Heart left ventricle (tissue), 16 donors: ENCODE data around the gene ANXA7. TPM values are rescaled to one million over a fixed set of nuclear protein-coding genes. Genes with fewer than 3 reads are reported as not detected.
"Not testable (repeated sequence)": the region's sequence is repeated elsewhere in the genome, so short reads cannot be mapped to it uniquely, and the experiment has no call there.

Experiments
- ATAC-seq, 4 donors: fragments of 200-7000 bp; cut with Tn5 transposase; one replicate each; pipeline ENCODE4 v1.9.1; 2020 to 2022; ENCODE audit warnings: moderate library complexity in 4 of 4, mild to moderate bottlenecking in 3 of 4, moderate number of reproducible peaks in 1 of 4
- DNase-seq, 5 donors: peaks; one replicate each; pipeline ENCODE4 v3.0.0-alpha.2; 2020
- H3K27ac ChIP-seq, 12 donors: fragments of 200-600 bp; sonication (generic) in 4 of 12; one replicate each; pipeline versions ENCODE4 v1.5.0 to v1.8.0; 2016 to 2022; ENCODE audit warnings: mild to moderate bottlenecking in 2 of 12
- H3K27me3 ChIP-seq, 9 donors: fragments of 200-600 bp; sonication (generic) in 2 of 9; one replicate each; pipeline versions ENCODE4 v1.5.1 to v1.8.0; 2016 to 2022; ENCODE audit warnings: mild to moderate bottlenecking in 3 of 9
- H3K36me3 ChIP-seq, 9 donors: fragments of 200-600 bp; sonication (generic) in 2 of 9; one replicate each; pipeline versions ENCODE4 v1.5.0 to v1.8.0; 2018 to 2022; ENCODE audit warnings: mild to moderate bottlenecking in 2 of 9
- H3K4me1 ChIP-seq, 12 donors: fragments of 200-600 bp; sonication (generic) in 4 of 12; one replicate each; pipeline versions ENCODE4 v1.5.0 to v1.8.0; 2016 to 2022; ENCODE audit warnings: mild to moderate bottlenecking in 3 of 12
- H3K4me3 ChIP-seq, 12 donors: fragments of 200-600 bp; sonication (generic) in 4 of 12; one replicate each; pipeline versions ENCODE4 v1.5.0 to v1.8.0; 2017 to 2022; ENCODE audit warnings: mild to moderate bottlenecking in 9 of 12, moderate library complexity in 4 of 12
- H3K9me3 ChIP-seq, 12 donors: fragments of 200-600 bp; sonication (generic) in 4 of 12; one replicate each; pipeline versions ENCODE4 v1.5.0 to v1.8.0; 2016 to 2022; ENCODE audit warnings: mild to moderate bottlenecking in 1 of 12
- CTCF ChIP-seq, 12 donors: fragments of 200-600 bp; sonication (generic) in 4 of 12; IDR thresholded peaks; one replicate each; pipeline versions ENCODE4 v1.5.0 to v1.8.0; 2018 to 2022; ENCODE audit warnings: antibody characterized with exemption in 12 of 12, mild to moderate bottlenecking in 5 of 12
- POLR2A ChIP-seq, 2 donors: fragments of 450-650 bp; IDR thresholded peaks; one replicate each; pipeline ENCODE4 v1.6.1; 2017; ENCODE audit warnings: antibody characterized with exemption in 2 of 2, mild to moderate bottlenecking in 2 of 2, moderate library complexity in 2 of 2
- WGBS, 4 donors: extraction: QIAGEN DNeasy Blood & Tissue Kit in 2 of 4; methylation state at CpG; one replicate each; pipeline versions ENCODE4 v1.1.5 to v1.1.7; 2013 to 2018; 5-methylcytosine and 5-hydroxymethylcytosine counted together
- intact Hi-C, 10 donors: fragments of 100-400 bp; cut with DNase I; formaldehyde crosslinking; loops; one replicate each; pipeline versions ENCODE4 v1.11.1 to v1.14.2; 2022
- polyA plus RNA-seq, 2 donors: library from polyadenylated mRNA; stranded (reverse); fragments of 200-250 nt; gene quantifications; one replicate each; pipeline ENCODE4 v1.2.3, GENCODE V29; 2013
- total RNA-seq, 9 donors: library from RNA; depleted of rRNA in 2 of 9; stranded (reverse); fragments of >200 nt in 2 of 9; fragmentation: NEBNext Ultra II Directional in 3 of 9; extraction: Animal tissue kit (Norgen Biotek cat#: 25700) in 3 of 9; gene quantifications; one replicate each; pipeline versions ENCODE4 v1.1.0 to v1.2.4, GENCODE V29; 2016 to 2023
- donor health status: ischemic (EF 13 %, LVEDD 7.1; RV severe dilation, severe dysfunction).
- donor health status: healthy with polysubstance abuse.
- donor health status: DM: no; HTN: yes; CAD: no.
- donor health status: DM: no; HTN: no; CAD: no.
- donor health status: ischemic (EF 25% LVEDD 6.9; RV normal size, moderate dysfunction).
- donor health status: ischemic (EF 25% LVEDD 5.7; RV mildly dilated, moderate dysfunction).
- donor health status: healthy.
- donor health status: DM: yes; HTN: yes; CAD: no.
- donor health status: ischemic (EF 35%, LVEDD 5.7; RV mildly dilated, moderate dysfunction).
- donor health status: nonischemic (EF 11% LVEDD 7.7; RV severe dilation, severe dysfunction).
- donor health status: DM: yes; HTN: yes; CAD: no.
- donor health status: PGD.
- donor health status: ischemic (EF 29% LVEDD 5.4; RV normal size, mild dysfunction).
- donor health status: nonischemic (EF 23%, LVEDD 6.1; RV moderate dilation, normal function).

ANXA7 gene
- total and polyA plus RNA-seq, 11 donors = 46.4 to 170 (median 121) TPM

GRCh38 chr10:73333202-73333601 is 80.7 kb downstream of the ANXA7 start:
- no peak overlapping the region for H3K27ac ChIP-seq
- DNase-seq = no peak
- no peaks in the 10 kb centered on the region for H3K4me1 ChIP-seq
- intact Hi-C loops = no loop called here
- H3K4me3 ChIP-seq = no peak overlapping the region
- H3K36me3 ChIP-seq = no peaks in the 10 kb centered on the region
- no peaks in the 10 kb centered on the region for H3K27me3 ChIP-seq
- no peaks in the 10 kb centered on the region for H3K9me3 ChIP-seq
- 95 to 100% (median 96%) methylated on average over 1 of the region's 1 CpG for WGBS, 4 donors
- TF ChIP-seq CTCF (IDR thresholded peaks at IDR 0.05) (no peak), POLR2A (IDR thresholded peaks at IDR 0.05) (no peak)
- no peak for ATAC-seq

GRCh38 chr10:73332379-73332778 is 81.5 kb downstream of the ANXA7 start:
- Histone ChIP-seq H3K36me3 (no peaks in the 10 kb centered on the region), H3K4me3 (no peak overlapping the region), H3K27me3 (no peaks in the 10 kb centered on the region), H3K4me1 (no peaks in the 10 kb centered on the region), H3K27ac (no peak overlapping the region), H3K9me3 (no peaks in the 10 kb centered on the region)
- DNase-seq (no peak), ATAC-seq (no peak)
- TF ChIP-seq CTCF (IDR thresholded peaks at IDR 0.05) = no peak
- no peak for TF ChIP-seq POLR2A (IDR thresholded peaks at IDR 0.05)
- 61 to 95% (median 85%) methylated on average over 2 of the region's 2 CpGs for WGBS, 4 donors
- intact Hi-C loops = no loop called here

- intact Hi-C loops, H3K36me3 ChIP-seq, H3K27me3 ChIP-seq, H3K9me3 ChIP-seq, H3K27ac ChIP-seq, H3K4me1 ChIP-seq, ATAC-seq, H3K4me3 ChIP-seq, DNase-seq: not testable (repeated sequence)
- WGBS, 4 donors = no CpG with 5 or more reads among the region's 1 CpG
Measured at GRCh38 chr10:73328523-73328922, 85.3 kb downstream of the ANXA7 start.

GRCh38 chr10:73325290-73325689 is 88.6 kb downstream of the ANXA7 start:
- 79 to 85% (median 82%) methylated on average over 2 to 4 of the region's 4 CpGs for WGBS, 4 donors
- H3K4me1 ChIP-seq, ATAC-seq, intact Hi-C loops, H3K27me3 ChIP-seq, DNase-seq, H3K27ac ChIP-seq, H3K36me3 ChIP-seq, H3K9me3 ChIP-seq, H3K4me3 ChIP-seq: not testable (repeated sequence)

Other genes starting within 250 kb of the ANXA7 start
- gene ECD, start 246.1 kb downstream of the ANXA7 start, total RNA-seq = 10 to 100 TPM; 13.3 to 21.9 (median 18.4) TPM
- gene ECD, start 246.1 kb downstream of the ANXA7 start, polyA plus RNA-seq = 1 to 10 TPM; 7.5 to 9.3 TPM
- 10 to 100 TPM in 8 of 9 donors, 1 to 10 TPM in 1; 9.9 to 21.8 (median 17.8) TPM for gene FAM149B1, start 245.9 kb downstream of the ANXA7 start, total RNA-seq
- gene FAM149B1, start 245.9 kb downstream of the ANXA7 start, polyA plus RNA-seq = 10 to 100 TPM in 1 of 2 donors, 1 to 10 TPM in 1; 7.8 to 18.2 TPM
- gene DNAJC9, start 166.8 kb downstream of the ANXA7 start, total RNA-seq = 10 to 100 TPM in 1 of 9 donors, 1 to 10 TPM in 8; 6.5 to 11.6 (median 6.8) TPM
- 1 to 10 TPM; 5.8 to 8.7 TPM for gene DNAJC9, start 166.8 kb downstream of the ANXA7 start, polyA plus RNA-seq
- 100 to 1,000 TPM in 6 of 9 donors, 10 to 100 TPM in 3; 56.5 to 112 (median 101) TPM for gene MRPS16, start 161.4 kb downstream of the ANXA7 start, total RNA-seq
- gene MRPS16, start 161.4 kb downstream of the ANXA7 start, polyA plus RNA-seq = 10 to 100 TPM; 80.5 to 85.8 TPM
- gene CFAP70, start 55.2 kb downstream of the ANXA7 start, total RNA-seq = 1 to 10 TPM in 6 of 9 donors, under 1 TPM in 3; 0.82 to 2.0 (median 1.6) TPM
- gene CFAP70, start 55.2 kb downstream of the ANXA7 start, polyA plus RNA-seq = 1 to 10 TPM in 1 of 2 donors, under 1 TPM in 1; 0.22 to 1.4 TPM
- 10 to 100 TPM in 2 of 9 donors, 1 to 10 TPM in 6, under 1 TPM in 1; 0.50 to 12.9 (median 7.6) TPM for gene MSS51, start 19.5 kb upstream of the ANXA7 start, total RNA-seq
- 1 to 10 TPM in 1 of 2 donors, under 1 TPM in 1; 0.90 to 3.3 TPM for gene MSS51, start 19.5 kb upstream of the ANXA7 start, polyA plus RNA-seq
- gene PPP3CB, start 82.0 kb upstream of the ANXA7 start, total RNA-seq = 10 to 100 TPM; 46.6 to 77.1 (median 65.0) TPM
- gene PPP3CB, start 82.0 kb upstream of the ANXA7 start, polyA plus RNA-seq = 10 to 100 TPM; 29.0 to 49.3 TPM
- 10 to 100 TPM; 14.1 to 37.3 (median 20.1) TPM for gene USP54, start 177.3 kb upstream of the ANXA7 start, total RNA-seq
- gene USP54, start 177.3 kb upstream of the ANXA7 start, polyA plus RNA-seq = 10 to 100 TPM in 1 of 2 donors, 1 to 10 TPM in 1; 9.1 to 10.4 TPM
- 1 to 10 TPM in 3 of 9 donors, under 1 TPM in 5, not detected in 1; 0.23 to 2.5 (median 0.74) TPM for gene MYOZ1, start 227.4 kb upstream of the ANXA7 start, total RNA-seq
- gene MYOZ1, start 227.4 kb upstream of the ANXA7 start, polyA plus RNA-seq = under 1 TPM; 0.28 to 0.76 TPM
- gene SYNPO2L, start 242.0 kb upstream of the ANXA7 start, total RNA-seq = 100 to 1,000 TPM; 129 to 649 (median 387) TPM
- gene SYNPO2L, start 242.0 kb upstream of the ANXA7 start, polyA plus RNA-seq = 100 to 1,000 TPM in 1 of 2 donors, 10 to 100 TPM in 1; 77.8 to 246 TPM